Erythroblast (primary cell): ENCODE measurements around the gene DISC1.
"Not testable (repeated sequence)": the region's sequence is repeated elsewhere in the genome, so short reads cannot be mapped to it uniquely, and the experiment has no call there.

Experiments
- DNase-seq, 2 experiments: peaks; one replicate each; lab custom pipeline; 2025; lab: John Stamatoyannopoulos, UW
- GATA1 ChIP-seq: IDR thresholded peaks from 2 replicates; pipeline ENCODE4 v1.6.1; 2011; ENCODE audit warnings: low read depth, mild to moderate bottlenecking, control low read depth, low read length, moderate library complexity
- POLR2A ChIP-seq: IDR thresholded peaks from 2 replicates; pipeline ENCODE4 v1.6.1; 2011; ENCODE audit warnings: mild to moderate bottlenecking, low read length

DISC1 gene

GRCh38 chr1:231724876-231725647, 98.5 kb downstream of the DISC1 start:
- DNase-seq: peak; percentile 57 to 72
- no peak for TF ChIP-seq POLR2A
- TF ChIP-seq GATA1: no peak

- no peak for DNase-seq
- TF ChIP-seq POLR2A (no peak), GATA1 (no peak)
Observed at GRCh38 chr1:231727171-231727570, 100.6 kb downstream of the DISC1 start.

- DNase-seq: not testable (repeated sequence)
Observed at GRCh38 chr1:231728987-231729386, 102.4 kb downstream of the DISC1 start.

GRCh38 chr1:231729544-231729943, 103.0 kb downstream of the DISC1 start:
- TF ChIP-seq GATA1: no peak
- TF ChIP-seq POLR2A: no peak
- no peak for DNase-seq

- no peak for DNase-seq
- no peak for TF ChIP-seq GATA1
- no peak for TF ChIP-seq POLR2A
Observed at GRCh38 chr1:231731268-231731667, 104.7 kb downstream of the DISC1 start.

- DNase-seq: no peak
- TF ChIP-seq POLR2A (no peak), GATA1 (no peak)
Observed at GRCh38 chr1:231733063-231733462, 106.5 kb downstream of the DISC1 start.

- DNase-seq: no peak
- TF ChIP-seq GATA1 (no peak), POLR2A (no peak)
Observed at GRCh38 chr1:231733672-231734071, 107.1 kb downstream of the DISC1 start.

GRCh38 chr1:231734417-231734816, 107.8 kb downstream of the DISC1 start:
- TF ChIP-seq GATA1 (no peak), POLR2A (no peak)
- DNase-seq: no peak

GRCh38 chr1:231735411-231735810, 108.8 kb downstream of the DISC1 start:
- TF ChIP-seq POLR2A (no peak), GATA1 (no peak)
- DNase-seq: no peak

- TF ChIP-seq POLR2A (no peak), GATA1 (no peak)
- DNase-seq: no peak
Observed at GRCh38 chr1:231735941-231736340, 109.4 kb downstream of the DISC1 start.

- TF ChIP-seq POLR2A (no peak), GATA1 (no peak)
Observed at GRCh38 chr1:231736464-231736863, 109.9 kb downstream of the DISC1 start.

GRCh38 chr1:231738554-231738953, 112.0 kb downstream of the DISC1 start:
- TF ChIP-seq POLR2A: no peak
- no peak for TF ChIP-seq GATA1
- no peak for DNase-seq

More at GRCh38 chr1:231736464-231736863, 109.9 kb downstream of the DISC1 start:
- no peak for DNase-seq

GRCh38 chr1:231743966-231744365, 117.4 kb downstream of the DISC1 start:
- no peak for DNase-seq
- TF ChIP-seq GATA1 (no peak), POLR2A (no peak)

GRCh38 chr1:231748760-231749415, 122.3 kb downstream of the DISC1 start:
- DNase-seq: peak; percentile 19 to 32
- TF ChIP-seq GATA1: no peak
- no peak for TF ChIP-seq POLR2A
